Lower leg skin (tissue), 4 donors: ENCODE data around the gene TMEM151A. TPM values are rescaled to one million over a fixed set of nuclear protein-coding genes. Genes with fewer than 3 reads are reported as not detected.

Experiments
- DNase-seq, 2 donors: peaks; one replicate each; pipeline ENCODE4 v3.0.0-alpha.2; 2019; ENCODE audit warnings: low spot score in 2 of 2
- H3K4me3 ChIP-seq: fragments of 200-600 bp; sonication (generic); 2 replicates; pipeline ENCODE4 v1.5.1; 2017; ENCODE audit warnings: mild to moderate bottlenecking, low read depth; ENCODE audit not compliant: poor library complexity, severe bottlenecking
- CTCF ChIP-seq, 3 donors: fragments of 450-650 bp; IDR thresholded peaks; one replicate each; pipeline ENCODE4 v1.5.1; 2016; ENCODE audit warnings: antibody characterized with exemption in 3 of 3, mild to moderate bottlenecking in 3 of 3, moderate library complexity in 2 of 3
- POLR2A ChIP-seq, 2 donors: fragments of 450-650 bp; IDR thresholded peaks; one replicate each; pipeline ENCODE4 v1.6.1; 2016 to 2017; ENCODE audit warnings: antibody characterized with exemption in 2 of 2, mild to moderate bottlenecking in 1 of 2, moderate library complexity in 1 of 2
- WGBS, 2 donors: methylation state at CpG; one replicate each; pipeline ENCODE4 v1.1.5; 2018; 5-methylcytosine and 5-hydroxymethylcytosine counted together
- intact Hi-C: fragments of 100-400 bp; cut with DNase I; formaldehyde crosslinking; loops from one replicate; pipeline ENCODE4 v1.15.0; 2023; ENCODE audit warnings: low total_unique reads
- total RNA-seq, 4 donors: library from RNA; depleted of rRNA; stranded (reverse); fragments of >200 nt; gene quantifications; one replicate each; pipeline ENCODE4 v1.1.0, GENCODE V29; 2016

The TMEM151A gene
- total RNA-seq, 4 donors from 2014 or later, result not detected

- intact Hi-C loops, result no loop called here
- 2% methylated on average over 29 to 32 of the region's 32 CpGs for WGBS, 2 donors
- TF ChIP-seq CTCF (IDR thresholded peaks at IDR 0.05) (no peak), POLR2A (IDR thresholded peaks at IDR 0.05) (no peak)
- peak overlapping the region; percentile 76 for H3K4me3 ChIP-seq
- no peak for DNase-seq
Measured at GRCh38 chr11:66268952-66269905, 22.5 kb upstream of the TMEM151A start.

GRCh38 chr11:66271816-66272215 lies 19.9 kb upstream of the TMEM151A start:
- WGBS, 2 donors, result 89 to 90% methylated on average over 7 of the region's 7 CpGs
- no peak overlapping the region for H3K4me3 ChIP-seq
- DNase-seq, result no peak
- intact Hi-C loops, result no loop called here
- no peak for TF ChIP-seq POLR2A (IDR thresholded peaks at IDR 0.05)
- no peak for TF ChIP-seq CTCF (IDR thresholded peaks at IDR 0.05)

GRCh38 chr11:66272596-66272995 lies 19.1 kb upstream of the TMEM151A start:
- DNase-seq, result no peak
- intact Hi-C loops, result no loop called here
- no peak overlapping the region for H3K4me3 ChIP-seq
- 78 to 85% methylated on average over 2 of the region's 2 CpGs for WGBS, 2 donors
- TF ChIP-seq CTCF (IDR thresholded peaks at IDR 0.05) (no peak), POLR2A (IDR thresholded peaks at IDR 0.05) (no peak)

GRCh38 chr11:66274219-66274618 lies 17.5 kb upstream of the TMEM151A start:
- WGBS, 2 donors, result 43 to 50% methylated on average over 1 of the region's 1 CpG
- intact Hi-C loops, result no loop called here
- TF ChIP-seq POLR2A (IDR thresholded peaks at IDR 0.05) (no peak), CTCF (IDR thresholded peaks at IDR 0.05) (no peak)
- DNase-seq, result no peak
- no peak overlapping the region for H3K4me3 ChIP-seq

GRCh38 chr11:66275396-66275795 lies 16.3 kb upstream of the TMEM151A start:
- 89 to 90% methylated on average over 8 of the region's 8 CpGs for WGBS, 2 donors
- TF ChIP-seq CTCF (IDR thresholded peaks at IDR 0.05) (no peak), POLR2A (IDR thresholded peaks at IDR 0.05) (no peak)
- H3K4me3 ChIP-seq, result no peak overlapping the region
- DNase-seq, result no peak
- intact Hi-C loops, result no loop called here
